ENCODE data around the gene MTHFD1L. TPM values are rescaled to one million over a fixed set of nuclear protein-coding genes. Genes with fewer than 3 reads are reported as not detected.
A peak's percentile ranks its signal among the peaks of the same experiment; 100 is the strongest.

MTHFD1L gene
- total and polyA plus RNA-seq, 5 experiments from 2014 or later: 3.8 to 20.1 (median 8.3) TPM

DNA sequence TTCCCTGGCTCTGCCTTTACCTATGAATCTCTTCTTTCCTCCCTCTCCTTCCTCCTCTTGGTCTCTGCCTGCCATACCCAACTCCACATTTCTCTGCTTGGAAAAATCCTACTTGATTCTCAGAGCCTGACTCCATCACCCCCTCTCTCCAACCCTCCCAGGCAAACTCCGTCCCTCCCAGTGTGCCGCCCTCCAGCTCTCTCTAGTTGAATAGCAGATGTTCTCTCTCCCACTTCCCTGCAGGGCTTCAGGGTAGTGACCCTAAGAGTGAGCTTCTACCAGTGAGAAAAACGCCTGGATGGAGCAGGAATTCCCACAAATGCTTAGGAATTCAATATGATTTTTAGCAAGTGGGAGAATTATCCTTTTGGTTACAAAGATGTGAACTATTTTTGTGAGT lies 141.6 kb downstream of the MTHFD1L start:
- no peak overlapping the region for H3K4me3 Mint-ChIP-seq
- H3K36me3 Mint-ChIP-seq: no peaks in the 10 kb centered on the region
- POLR2A ChIA-PET: no interaction called here
- H3K4me1 Mint-ChIP-seq: peaks cover 0 to 14% (median 2%) of the 10 kb centered on the region in 4 donors
- H3K27ac Mint-ChIP-seq: no peak overlapping the region
- H3K27me3 Mint-ChIP-seq: no peaks in the 10 kb centered on the region
- ATAC-seq: no peak
- DNase-seq: no peak
- no peaks in the 10 kb centered on the region for H3K9me3 Mint-ChIP-seq

DNA sequence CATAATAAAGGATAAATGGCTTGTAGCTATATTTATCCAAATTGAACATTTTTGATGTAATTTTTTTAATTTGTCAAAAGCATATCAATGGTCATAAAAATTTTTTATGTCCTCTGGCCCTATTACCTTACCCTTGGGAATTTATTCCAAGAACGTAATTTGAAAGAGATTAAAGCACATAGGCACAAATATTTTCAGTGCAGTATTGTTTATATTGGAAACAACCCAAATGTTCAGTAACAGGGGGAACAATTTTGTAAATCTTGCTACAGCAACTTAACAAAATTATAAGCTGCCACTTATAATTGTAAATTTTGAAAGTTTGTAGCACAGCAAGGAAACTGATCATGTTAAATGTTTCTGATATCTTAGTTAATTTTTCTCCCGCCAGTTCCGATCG lies 142.4 kb downstream of the MTHFD1L start:
- ATAC-seq: no peak
- DNase-seq: no peak
- Mint-ChIP-seq H3K36me3 (no peaks in the 10 kb centered on the region), H3K4me1 (peaks cover 0 to 14% (median 2%) of the 10 kb centered on the region in 4 donors), H3K4me3 (no peak overlapping the region), H3K9me3 (no peaks in the 10 kb centered on the region), H3K27me3 (no peaks in the 10 kb centered on the region), H3K27ac (no peak overlapping the region)
- POLR2A ChIA-PET: no interaction called here

DNA sequence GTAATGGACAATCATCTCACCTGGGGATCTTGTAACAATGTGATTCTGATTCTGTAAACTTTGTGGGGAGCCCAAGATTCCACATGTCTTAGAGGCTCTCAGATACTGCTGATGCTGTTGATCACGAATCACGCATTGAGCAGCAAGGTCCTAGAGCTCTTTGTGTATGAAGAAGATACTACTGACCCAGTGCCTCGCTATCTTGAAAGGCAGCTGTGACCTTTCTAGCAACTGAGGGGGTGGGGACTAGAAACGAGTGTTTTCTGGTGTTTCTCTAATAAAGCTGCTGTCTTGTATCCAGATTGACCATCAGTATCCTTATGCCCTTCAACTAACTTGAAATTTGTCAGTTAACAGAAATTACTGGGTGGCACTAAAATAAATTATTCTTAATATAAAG lies 142.9 kb downstream of the MTHFD1L start:
- POLR2A ChIA-PET: no interaction called here
- Mint-ChIP-seq H3K27ac (no peak overlapping the region), H3K36me3 (no peaks in the 10 kb centered on the region), H3K4me3 (no peak overlapping the region), H3K4me1 (peaks cover 0 to 14% (median 2%) of the 10 kb centered on the region in 4 donors), H3K27me3 (no peaks in the 10 kb centered on the region), H3K9me3 (no peaks in the 10 kb centered on the region)
- DNase-seq (no peak), ATAC-seq (no peak)

DNA sequence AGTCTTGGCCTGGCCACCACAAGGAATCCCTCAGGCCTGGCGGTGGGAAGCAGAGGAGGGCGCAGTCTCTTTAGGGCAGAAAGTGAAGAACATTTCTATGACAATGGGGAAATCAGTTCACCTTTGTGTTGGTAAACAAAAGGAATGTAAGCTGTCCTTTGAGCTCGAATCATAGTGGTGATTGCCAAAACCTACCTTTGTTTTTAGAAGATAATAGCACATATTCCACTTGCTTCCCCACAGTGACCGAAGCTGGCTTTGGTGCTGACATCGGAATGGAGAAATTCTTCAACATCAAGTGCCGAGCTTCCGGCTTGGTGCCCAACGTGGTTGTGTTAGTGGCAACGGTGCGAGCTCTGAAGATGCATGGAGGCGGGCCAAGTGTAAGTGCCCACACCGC lies 144.1 kb downstream of the MTHFD1L start:
- Mint-ChIP-seq H3K36me3 (peaks cover 0 to 3% (median 0%) of the 10 kb centered on the region in 3 donors), H3K27me3 (no peaks in the 10 kb centered on the region), H3K4me3 (no peak overlapping the region), H3K27ac (no peak overlapping the region), H3K9me3 (no peaks in the 10 kb centered on the region), H3K4me1 (peaks cover 0 to 10% (median 2%) of the 10 kb centered on the region in 4 donors)
- DNase-seq (no peak), ATAC-seq (no peak)
- POLR2A ChIA-PET: no interaction called here

DNA sequence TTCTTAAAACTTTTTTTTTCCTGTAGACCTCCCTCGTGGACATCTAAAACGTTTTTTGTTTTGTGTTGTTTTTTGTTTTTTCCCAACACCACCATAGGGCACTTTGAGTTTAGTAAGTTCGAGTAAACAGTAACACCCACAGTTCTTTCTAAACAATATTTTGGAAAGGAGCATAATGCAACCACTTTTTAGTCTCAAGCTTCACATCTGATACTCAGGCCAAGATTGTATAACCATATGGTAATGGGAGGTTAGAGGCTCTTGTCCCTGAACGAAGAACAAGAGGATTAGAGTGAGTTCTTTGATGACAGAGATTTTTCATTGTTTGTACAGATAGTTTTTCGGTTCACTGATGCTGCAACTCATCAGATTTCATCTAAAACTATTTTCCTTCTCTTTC lies 144.6 kb downstream of the MTHFD1L start:
- no peak overlapping the region for H3K27ac Mint-ChIP-seq
- no peak overlapping the region for H3K4me3 Mint-ChIP-seq
- peaks cover 0 to 7% (median 4%) of the 10 kb centered on the region in 4 donors for H3K4me1 Mint-ChIP-seq

DNA sequence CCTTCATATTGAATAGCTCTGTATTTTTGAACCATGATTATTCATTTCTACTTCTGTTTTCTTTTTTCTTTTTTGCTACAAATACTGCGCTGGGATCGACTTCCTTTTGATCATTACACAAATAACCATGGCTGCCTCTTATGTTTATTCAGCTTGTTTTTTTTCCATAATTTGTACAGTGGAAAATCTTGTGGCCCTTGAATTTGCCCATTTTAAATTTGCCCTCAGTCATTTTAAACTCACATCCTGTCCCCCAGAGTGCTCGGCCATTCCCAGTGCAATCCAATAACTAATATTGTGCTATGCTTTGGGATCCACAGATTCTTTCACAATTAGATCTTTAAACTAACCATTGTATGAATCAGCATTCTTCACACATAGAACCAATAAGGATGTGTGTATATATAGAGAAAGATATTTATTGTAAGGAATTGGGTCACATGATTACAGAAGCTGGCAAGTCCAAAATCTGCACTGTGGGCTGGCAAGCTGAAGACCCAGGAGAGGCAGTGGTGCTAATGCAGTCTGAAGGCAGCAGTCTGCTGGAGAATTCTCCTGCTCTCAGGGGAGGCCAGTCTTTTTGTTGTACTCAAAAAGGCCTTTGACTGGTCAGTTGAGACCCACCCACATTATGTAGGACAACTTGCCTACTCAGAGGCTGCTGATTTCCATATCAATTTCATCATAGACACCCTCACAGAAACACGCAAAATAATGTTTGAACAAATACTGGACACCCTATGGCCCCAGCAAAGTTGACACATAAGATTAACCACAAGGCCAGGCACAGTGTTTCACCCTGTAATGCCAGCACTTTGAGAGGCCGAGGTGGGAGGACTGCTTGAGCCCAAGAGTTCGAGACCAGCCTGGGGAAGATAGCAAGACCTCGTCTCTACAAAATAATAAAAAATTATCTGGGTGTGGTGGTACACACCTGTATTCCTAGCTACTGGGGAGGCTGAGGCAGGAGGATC lies 147.1 kb downstream of the MTHFD1L start:
- H3K27me3 Mint-ChIP-seq: no peaks in the 10 kb centered on the region
- H3K4me1 Mint-ChIP-seq: peaks cover 0 to 8% (median 1%) of the 10 kb centered on the region in 4 donors
- no peak overlapping the region for H3K27ac Mint-ChIP-seq
- peaks cover 0 to 20% (median 0%) of the 10 kb centered on the region in 3 donors for H3K36me3 Mint-ChIP-seq
- no peak overlapping the region for H3K4me3 Mint-ChIP-seq
- DNase-seq (no peak), ATAC-seq (no peak)
- POLR2A ChIA-PET: no interaction called here
- no peaks in the 10 kb centered on the region for H3K9me3 Mint-ChIP-seq

More for the DNA sequence above, 144.6 kb downstream of the MTHFD1L start:
- POLR2A ChIA-PET: no interaction called here
- H3K36me3 Mint-ChIP-seq: peaks cover 0 to 6% (median 0%) of the 10 kb centered on the region in 3 donors
- no peaks in the 10 kb centered on the region for H3K9me3 Mint-ChIP-seq
- ATAC-seq (no peak), DNase-seq (no peak)
- H3K27me3 Mint-ChIP-seq: no peaks in the 10 kb centered on the region

DNA sequence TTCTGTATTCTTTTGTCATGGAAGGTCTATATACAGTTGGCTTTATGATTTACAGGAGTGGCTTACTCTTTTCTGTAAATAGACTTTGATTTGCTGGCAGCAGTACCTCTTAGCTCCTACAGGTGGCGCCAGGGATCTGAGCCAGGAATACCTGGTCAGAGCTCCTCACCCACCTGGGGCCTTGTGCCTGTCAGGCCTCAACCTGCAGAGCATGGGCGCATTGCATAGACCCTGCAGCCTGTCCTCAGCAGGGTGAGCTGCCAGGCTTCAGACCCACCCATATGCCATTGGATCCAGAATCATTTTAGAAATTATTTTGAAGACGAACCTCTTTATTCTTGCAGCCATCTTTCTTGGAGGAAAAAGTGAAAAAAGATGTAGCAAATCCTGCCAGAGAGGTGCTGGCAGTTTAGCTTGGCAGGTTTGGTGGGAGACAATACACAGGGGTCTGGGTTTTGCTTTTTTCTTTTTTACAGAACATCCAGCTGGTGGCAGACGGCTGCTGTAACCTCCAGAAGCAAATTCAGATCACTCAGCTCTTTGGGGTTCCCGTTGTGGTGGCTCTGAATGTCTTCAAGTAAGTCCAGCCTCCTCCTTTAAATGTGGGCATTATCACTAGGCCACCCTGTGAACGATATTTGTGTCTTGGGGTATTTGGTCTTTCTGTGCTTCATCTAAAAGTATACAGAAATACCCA lies 149.1 kb downstream of the MTHFD1L start:
- DNase-seq (peak; percentile 23 to 79 (median 50)), ATAC-seq (peak in 1 of 2 donors; percentile 52)
- peaks cover 0 to 20% (median 0%) of the 10 kb centered on the region in 3 donors for H3K36me3 Mint-ChIP-seq
- peak overlapping the region in 1 of 10 donors; percentile 50 for H3K27ac Mint-ChIP-seq
- no peaks in the 10 kb centered on the region for H3K27me3 Mint-ChIP-seq
- peak overlapping the region in 1 of 10 donors; percentile 9 for H3K4me3 Mint-ChIP-seq
- POLR2A ChIA-PET: no interaction called here
- no peaks in the 10 kb centered on the region for H3K9me3 Mint-ChIP-seq
- H3K4me1 Mint-ChIP-seq: peaks cover 0 to 8% (median 1%) of the 10 kb centered on the region in 4 donors

DNA sequence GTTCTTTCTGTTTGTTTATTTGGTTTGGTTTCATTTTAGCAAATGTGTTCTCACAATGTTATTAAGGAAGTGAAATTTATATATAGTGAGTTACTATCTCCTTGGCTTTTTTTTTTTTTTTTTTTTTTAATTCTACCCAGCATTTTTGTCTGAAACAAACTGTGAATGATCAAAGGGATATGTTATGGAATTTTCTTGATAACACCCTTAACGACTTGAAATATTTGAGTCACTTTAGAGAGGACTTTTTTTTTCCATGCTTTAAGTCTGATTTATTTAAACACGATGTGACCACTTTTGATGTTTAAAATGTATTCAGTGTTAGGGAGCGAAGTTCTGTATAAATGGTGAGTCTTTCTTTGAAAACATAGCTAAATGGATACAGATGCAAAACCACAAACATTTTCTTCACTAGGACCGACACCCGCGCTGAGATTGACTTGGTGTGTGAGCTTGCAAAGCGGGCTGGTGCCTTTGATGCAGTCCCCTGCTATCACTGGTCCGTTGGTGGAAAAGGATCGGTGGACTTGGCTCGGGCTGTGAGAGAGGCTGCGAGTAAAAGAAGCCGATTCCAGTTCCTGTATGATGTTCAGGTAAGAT lies 149.7 kb downstream of the MTHFD1L start:
- H3K4me3 Mint-ChIP-seq: no peak overlapping the region
- no peaks in the 10 kb centered on the region for H3K27me3 Mint-ChIP-seq
- peaks cover 0 to 8% (median 1%) of the 10 kb centered on the region in 4 donors for H3K4me1 Mint-ChIP-seq
- POLR2A ChIA-PET: no interaction called here
- peaks cover 0 to 20% (median 0%) of the 10 kb centered on the region in 3 donors for H3K36me3 Mint-ChIP-seq
- no peak overlapping the region for H3K27ac Mint-ChIP-seq
- no peaks in the 10 kb centered on the region for H3K9me3 Mint-ChIP-seq
- ATAC-seq (no peak), DNase-seq (no peak)

DNA sequence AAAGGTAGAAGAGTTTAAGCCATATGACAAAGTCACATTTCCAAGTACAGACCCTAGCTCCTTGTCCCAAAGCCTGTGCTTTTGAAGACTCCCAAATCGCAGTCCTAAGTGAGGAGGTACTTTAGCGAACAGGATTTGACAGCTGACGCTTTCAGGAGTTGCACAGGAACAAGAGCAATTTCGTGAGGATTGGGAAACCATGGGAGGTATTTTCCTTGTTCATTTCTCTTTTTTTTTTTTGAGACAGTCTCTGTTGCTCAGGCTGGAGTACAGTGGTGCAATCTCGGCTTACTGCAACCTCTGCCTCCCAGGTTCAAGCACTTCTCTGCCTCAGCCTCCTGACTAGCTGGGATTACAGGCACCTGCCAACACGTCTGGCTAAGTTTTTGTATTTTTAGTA lies 150.6 kb downstream of the MTHFD1L start:
- ATAC-seq (no peak), DNase-seq (no peak)
- Mint-ChIP-seq H3K27me3 (no peaks in the 10 kb centered on the region), H3K4me1 (peaks cover 0 to 8% (median 1%) of the 10 kb centered on the region in 4 donors), H3K36me3 (peaks cover 0 to 20% (median 3%) of the 10 kb centered on the region in 3 donors), H3K27ac (no peak overlapping the region), H3K4me3 (no peak overlapping the region), H3K9me3 (no peaks in the 10 kb centered on the region)
- POLR2A ChIA-PET: no interaction called here

DNA sequence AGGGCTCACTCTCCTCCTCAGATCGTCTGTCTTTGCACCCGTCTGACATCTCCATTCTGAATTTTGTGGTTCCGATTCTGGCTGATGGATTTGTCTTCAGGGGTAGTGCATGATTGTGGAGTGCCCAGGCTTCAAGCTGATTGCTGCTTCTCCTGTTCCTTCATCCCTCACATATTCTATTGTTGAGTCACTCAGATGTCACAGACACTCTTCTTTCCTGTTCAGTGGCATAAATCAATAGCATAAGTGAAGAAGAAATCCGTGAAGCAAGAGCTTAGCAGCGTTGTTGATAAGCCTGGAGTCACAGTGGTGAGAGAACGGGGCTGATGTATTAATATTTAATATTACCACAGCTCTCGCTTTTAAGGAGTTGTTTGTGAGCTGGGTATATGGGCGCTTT lies 152.5 kb downstream of the MTHFD1L start:
- H3K4me3 Mint-ChIP-seq: no peak overlapping the region
- no peak overlapping the region for H3K27ac Mint-ChIP-seq
- no peaks in the 10 kb centered on the region for H3K9me3 Mint-ChIP-seq
- ATAC-seq (no peak), DNase-seq (no peak)
- peaks cover 0 to 23% (median 3%) of the 10 kb centered on the region in 3 donors for H3K36me3 Mint-ChIP-seq
- POLR2A ChIA-PET: no interaction called here
- H3K27me3 Mint-ChIP-seq: no peaks in the 10 kb centered on the region
- H3K4me1 Mint-ChIP-seq: peaks cover 0 to 8% (median 1%) of the 10 kb centered on the region in 4 donors

DNA sequence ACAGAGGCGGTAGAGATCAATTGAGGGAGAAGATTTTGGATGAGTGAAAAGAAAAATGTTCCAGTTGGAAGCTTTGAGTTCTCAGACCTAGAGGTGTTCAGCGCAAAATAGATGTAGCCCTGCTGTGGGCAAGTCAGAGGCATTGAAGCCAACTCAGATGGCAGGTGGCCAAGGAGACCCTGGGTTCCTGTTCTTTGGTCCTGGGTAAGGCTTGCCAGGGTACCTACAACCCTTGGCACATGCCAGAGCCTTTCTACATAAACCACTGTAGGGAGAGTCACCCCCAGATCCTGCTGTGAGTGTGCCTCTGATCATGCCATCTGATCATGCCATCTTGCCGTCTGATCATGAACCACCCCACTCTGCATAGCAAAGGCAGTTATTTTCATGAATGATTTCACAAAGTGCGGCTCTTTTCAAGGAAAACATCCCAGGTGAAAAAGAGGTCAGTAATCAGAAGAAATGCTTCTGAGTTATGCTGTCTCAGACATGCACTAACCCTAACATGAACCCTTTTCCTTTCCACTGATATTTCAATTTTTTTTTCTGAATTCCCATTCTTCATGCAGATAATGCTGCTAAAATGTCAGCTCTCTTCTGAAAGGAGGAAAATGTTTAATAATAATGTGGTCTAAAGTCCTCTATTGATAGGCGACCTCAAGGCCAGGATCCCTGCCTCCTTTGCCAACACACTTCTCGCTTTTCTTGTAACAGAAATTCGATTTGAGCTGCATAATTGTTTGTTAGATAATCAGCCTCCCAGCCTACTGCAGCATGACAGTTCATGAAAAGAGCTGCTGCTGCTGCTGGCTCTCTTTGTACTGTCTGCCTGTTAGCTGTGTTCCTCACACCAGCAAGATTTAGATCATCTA lies 153.6 kb downstream of the MTHFD1L start:
- H3K36me3 Mint-ChIP-seq: peaks cover 0 to 31% (median 7%) of the 10 kb centered on the region in 3 donors
- peaks cover 0 to 8% (median 1%) of the 10 kb centered on the region in 4 donors for H3K4me1 Mint-ChIP-seq
- H3K9me3 Mint-ChIP-seq: no peaks in the 10 kb centered on the region
- POLR2A ChIA-PET: no interaction called here
- no peak for DNase-seq
- H3K27ac Mint-ChIP-seq: no peak overlapping the region
- H3K27me3 Mint-ChIP-seq: no peaks in the 10 kb centered on the region
- no peak for ATAC-seq
- H3K4me3 Mint-ChIP-seq: no peak overlapping the region

DNA sequence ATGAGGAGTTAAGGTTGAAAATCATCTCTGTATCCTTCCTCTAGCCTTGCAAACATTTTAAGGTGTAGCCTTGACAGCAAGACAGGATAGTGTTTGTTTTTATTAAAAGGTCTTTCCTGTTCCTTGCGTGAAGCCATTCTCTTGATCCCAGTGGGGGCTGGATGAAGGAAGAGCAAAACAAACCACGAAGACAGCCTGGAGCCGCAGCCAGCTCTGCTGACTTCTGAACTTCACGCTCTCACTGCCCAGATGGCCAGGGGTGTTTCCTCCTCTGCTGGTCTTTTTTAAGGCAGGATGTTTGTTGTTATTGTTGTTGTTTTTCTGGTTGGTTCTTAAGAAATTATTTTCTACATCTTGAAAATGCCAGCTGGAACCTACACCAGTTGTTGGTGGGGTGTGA lies 156.4 kb downstream of the MTHFD1L start:
- Mint-ChIP-seq H3K4me1 (no peaks in the 10 kb centered on the region), H3K27me3 (no peaks in the 10 kb centered on the region), H3K9me3 (no peaks in the 10 kb centered on the region), H3K27ac (peak overlapping the region in 1 of 10 donors; percentile 24), H3K36me3 (peaks cover 0 to 16% (median 7%) of the 10 kb centered on the region in 3 donors), H3K4me3 (no peak overlapping the region)
- DNase-seq (no peak), ATAC-seq (no peak)
- POLR2A ChIA-PET: no interaction called here
